ENCODE results near the gene ANKMY2.

GRCh38 chr7:16667355-16667754, 21.8 kb upstream of the ANKMY2 start:
- no peak for TF ChIP-seq MYNN (tag by site-specific recombination; IDR thresholded peaks at IDR 0.05; ENCODE audit: borderline replicate concordance)
- TF ChIP-seq CTCF (tag by site-specific recombination; IDR thresholded peaks at IDR 0.05) = no peak
- TF ChIP-seq ZNF350 (tag by site-specific recombination; IDR thresholded peaks at IDR 0.05) = no peak
- TF ChIP-seq FEZF1 (tag by site-specific recombination; IDR thresholded peaks at IDR 0.05) = no peak
- no peak for TF ChIP-seq ZNF529 (tag by site-specific recombination; IDR thresholded peaks at IDR 0.05; ENCODE audit: insufficient replicate concordance)
- TF ChIP-seq ZFP37 (tag by site-specific recombination; IDR thresholded peaks at IDR 0.05) = no peak
- TF ChIP-seq ZBTB49 (tag by site-specific recombination; IDR thresholded peaks at IDR 0.05; ENCODE audit: low read depth) = no peak
- no peak for TF ChIP-seq ZNF311 (tag by site-specific recombination; IDR thresholded peaks at IDR 0.05; ENCODE audit: borderline replicate concordance)
- no peak for TF ChIP-seq ZNF513 (tag by site-specific recombination; IDR thresholded peaks at IDR 0.05)
- no peak for TF ChIP-seq KLF17 (tag by site-specific recombination; IDR thresholded peaks at IDR 0.05)
